KMS-11 (cell line): ENCODE results near the gene PLXNB2.

Experiments used
- H2AFZ ChIP-seq: fragments of 200-600 bp; sonication (generic); 2 replicates; pipeline ENCODE4 v1.6.1; 2016; ENCODE audit warnings: antibody characterized with exemption, mixed run types, low read depth
- H3K27ac ChIP-seq: fragments of 200-600 bp; sonication (generic); 2 replicates; pipeline ENCODE4 v1.6.1; 2016; ENCODE audit warnings: mild to moderate bottlenecking, mixed run types
- H3K27me3 ChIP-seq: fragments of 200-600 bp; sonication (generic); 2 replicates; pipeline ENCODE4 v1.6.1; 2017; ENCODE audit warnings: mild to moderate bottlenecking, low read depth, mixed run types, moderate library complexity; ENCODE audit not compliant: insufficient read depth
- H3K36me3 ChIP-seq: fragments of 200-600 bp; sonication (generic); 2 replicates; pipeline ENCODE4 v1.6.1; 2017; ENCODE audit warnings: mild to moderate bottlenecking, mixed run types; ENCODE audit not compliant: insufficient read depth
- H3K4me1 ChIP-seq: fragments of 200-600 bp; sonication (generic); 2 replicates; pipeline ENCODE4 v1.6.1; 2016; ENCODE audit warnings: mild to moderate bottlenecking, low read depth, mixed run types; ENCODE audit not compliant: poor library complexity, severe bottlenecking
- H3K4me2 ChIP-seq: fragments of 200-600 bp; sonication (generic); 2 replicates; pipeline ENCODE4 v1.7.0; 2016; ENCODE audit warnings: mild to moderate bottlenecking, mixed run types
- H3K4me3 ChIP-seq: fragments of 200-600 bp; sonication (generic); IDR thresholded peaks from 2 replicates; pipeline ENCODE4 v1.6.1; 2017; ENCODE audit warnings: low read depth, low read length, mixed read lengths; ENCODE audit not compliant: insufficient read depth
- H3K79me2 ChIP-seq: fragments of 200-600 bp; sonication (generic); 2 replicates; pipeline ENCODE4 v1.6.1; 2016; ENCODE audit warnings: low read depth, mixed run types; ENCODE audit not compliant: insufficient read depth
- H3K9ac ChIP-seq: fragments of 200-600 bp; sonication (generic); 2 replicates; pipeline ENCODE4 v1.6.1; 2016; ENCODE audit warnings: mild to moderate bottlenecking, mixed run types
- H4K20me1 ChIP-seq: fragments of 200-600 bp; sonication (generic); 2 replicates; pipeline ENCODE4 v1.6.1; 2016; ENCODE audit warnings: mild to moderate bottlenecking, mixed run types; ENCODE audit not compliant: insufficient read depth
- CTCF ChIP-seq: fragments of 200-600 bp; sonication (generic); conservative IDR thresholded peaks from 2 replicates; pipeline ENCODE4 v1.6.1; 2017; ENCODE audit warnings: low read depth, mild to moderate bottlenecking, antibody characterized with exemption, low read length, moderate library complexity, mixed read lengths

PLXNB2 gene

DNA sequence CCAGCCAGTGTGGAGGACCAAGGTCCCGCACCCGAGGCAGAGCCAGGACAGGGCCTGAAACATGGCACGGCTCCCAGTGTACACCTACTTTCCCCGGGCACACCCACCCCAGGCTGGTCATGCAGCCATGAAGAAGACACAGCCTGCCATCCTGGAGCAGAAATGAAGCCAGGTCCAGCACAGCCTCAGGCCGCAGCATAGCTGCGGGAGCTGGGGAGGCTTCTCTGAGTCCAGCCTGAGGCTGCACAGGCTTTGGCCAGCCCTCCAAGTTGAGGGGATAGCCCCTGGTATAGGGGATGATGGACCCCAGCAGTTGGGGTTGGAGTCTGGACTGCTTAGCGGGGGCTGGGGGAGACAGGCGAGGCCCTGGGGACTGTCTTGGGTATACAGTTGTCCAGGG lies 53.5 kb downstream of the PLXNB2 start:
- Histone ChIP-seq H2AFZ (no peak overlapping the region), H3K4me2 (no peak overlapping the region), H3K27ac (no peak overlapping the region), H4K20me1 (no peaks in the 10 kb centered on the region), H3K4me3 (no peak overlapping the region), H3K27me3 (no peaks in the 10 kb centered on the region), H3K9ac (no peak overlapping the region), H3K79me2 (no peaks in the 10 kb centered on the region), H3K4me1 (no peaks in the 10 kb centered on the region), H3K36me3 (no peaks in the 10 kb centered on the region)
- no peak for TF ChIP-seq CTCF

GRCh38 chr22:50253046-50253915 lies 54.2 kb downstream of the PLXNB2 start:
- TF ChIP-seq CTCF = no peak
- Histone ChIP-seq H4K20me1 (no peaks in the 10 kb centered on the region), H3K9ac (no peak overlapping the region), H3K4me1 (no peaks in the 10 kb centered on the region), H3K4me2 (no peak overlapping the region), H2AFZ (no peak overlapping the region), H3K27ac (no peak overlapping the region), H3K27me3 (no peaks in the 10 kb centered on the region), H3K36me3 (no peaks in the 10 kb centered on the region), H3K4me3 (no peak overlapping the region), H3K79me2 (no peaks in the 10 kb centered on the region)

DNA sequence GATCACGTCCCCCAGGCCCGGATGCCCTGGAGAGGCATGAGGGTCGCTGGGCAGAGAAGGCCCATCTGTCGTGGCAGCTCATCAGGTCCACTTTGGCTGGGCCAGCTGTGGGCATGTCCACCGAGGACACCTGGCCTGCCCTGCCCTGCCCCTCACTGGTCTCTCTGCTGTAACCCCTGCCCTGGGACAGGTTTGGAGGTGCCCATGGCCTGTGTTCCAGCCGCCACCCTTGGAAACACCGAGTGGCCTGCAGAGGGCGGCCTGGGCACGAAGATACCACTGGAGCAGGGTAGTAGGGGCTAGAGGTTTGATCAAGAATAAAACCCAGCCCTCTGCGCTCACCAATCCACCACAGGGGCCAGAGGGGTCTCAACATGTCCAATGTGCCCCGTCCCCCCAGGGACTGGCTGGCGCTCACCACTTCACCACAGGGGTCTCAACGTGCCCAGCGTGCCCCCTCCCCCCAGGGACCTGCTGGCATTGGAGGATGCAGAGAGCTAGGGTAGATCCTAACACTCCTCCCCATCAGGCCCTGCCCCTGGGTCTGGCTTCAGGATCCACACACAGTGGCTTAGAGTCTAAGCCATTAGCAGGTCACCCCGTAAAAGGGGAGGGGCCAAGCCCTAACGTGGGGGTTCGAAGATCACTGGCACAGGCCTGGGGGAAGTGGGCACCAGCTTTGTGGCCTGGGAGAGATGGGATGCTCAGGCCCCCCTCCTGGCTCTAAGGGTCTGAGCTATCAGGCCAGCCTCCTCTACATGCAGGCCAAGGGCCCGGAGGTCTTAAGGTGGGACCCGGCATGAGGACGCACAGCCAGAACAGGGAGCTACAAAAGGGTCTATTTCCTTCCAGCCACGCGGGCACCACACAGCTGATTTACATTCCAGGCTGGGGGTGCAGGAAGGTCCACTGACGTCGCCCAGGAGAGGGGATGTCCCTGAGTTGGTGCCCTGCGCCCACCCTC lies 55.1 kb downstream of the PLXNB2 start:
- Histone ChIP-seq H3K36me3 (no peaks in the 10 kb centered on the region), H3K27ac (no peak overlapping the region), H2AFZ (no peak overlapping the region), H3K79me2 (no peaks in the 10 kb centered on the region), H3K4me2 (no peak overlapping the region), H3K9ac (no peak overlapping the region), H3K4me1 (no peaks in the 10 kb centered on the region), H4K20me1 (no peaks in the 10 kb centered on the region), H3K4me3 (no peak overlapping the region), H3K27me3 (no peaks in the 10 kb centered on the region)
- 0 out of 2 replicates have a peak, but pooled peaks have one; percentile 37 for TF ChIP-seq CTCF

DNA sequence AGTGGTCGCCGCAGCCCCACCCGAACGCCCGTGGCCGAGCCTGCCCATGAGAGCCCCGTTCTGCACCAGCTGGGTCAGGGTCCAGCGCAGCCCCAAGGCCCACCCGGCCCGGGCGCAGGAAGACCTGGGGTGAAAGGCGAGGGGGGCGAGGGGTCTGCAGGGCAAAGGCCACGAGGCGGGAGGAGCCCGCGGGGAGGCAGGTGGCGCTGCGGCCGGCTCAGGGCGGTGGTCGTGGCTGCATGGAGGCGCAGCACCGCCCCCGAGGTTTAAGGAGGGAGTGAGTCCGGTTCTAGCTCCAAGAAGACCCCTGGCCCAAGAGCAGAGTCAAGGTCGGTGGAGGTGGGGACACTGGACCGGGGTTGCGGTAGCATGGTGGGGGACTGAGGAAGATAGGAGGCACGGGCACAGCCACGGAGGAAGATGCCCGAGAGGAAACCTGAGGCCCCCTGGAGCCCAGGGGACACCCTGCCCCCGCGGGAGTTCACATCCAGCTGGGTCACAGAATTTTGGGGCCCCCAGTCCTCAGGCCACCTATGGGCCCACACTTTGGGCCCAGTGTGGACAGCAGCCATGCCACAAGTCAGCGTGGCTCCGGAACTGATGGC lies 55.9 kb downstream of the PLXNB2 start:
- Histone ChIP-seq H3K27ac (no peak overlapping the region), H4K20me1 (no peaks in the 10 kb centered on the region), H3K79me2 (no peaks in the 10 kb centered on the region), H3K4me2 (no peak overlapping the region), H3K27me3 (no peaks in the 10 kb centered on the region), H3K4me3 (no peak overlapping the region), H3K9ac (no peak overlapping the region), H3K4me1 (no peaks in the 10 kb centered on the region), H2AFZ (no peak overlapping the region), H3K36me3 (no peaks in the 10 kb centered on the region)
- TF ChIP-seq CTCF = no peak
